C1 segment of cervical spinal cord (tissue), 14 donors: ENCODE measurements around the gene WDR13.
"Not testable (repeated sequence)": the region's sequence is repeated elsewhere in the genome, so short reads cannot be mapped to it uniquely, and the experiment has no call there.

ENCODE experiments used
- DNase-seq, 14 donors: peaks; one replicate each; lab custom pipeline; 2025; lab: John Stamatoyannopoulos, UW

The WDR13 gene

GRCh38 chrX:48592971-48593370 lies 4.3 kb upstream of the WDR13 start:
- no peak for DNase-seq

DNA sequence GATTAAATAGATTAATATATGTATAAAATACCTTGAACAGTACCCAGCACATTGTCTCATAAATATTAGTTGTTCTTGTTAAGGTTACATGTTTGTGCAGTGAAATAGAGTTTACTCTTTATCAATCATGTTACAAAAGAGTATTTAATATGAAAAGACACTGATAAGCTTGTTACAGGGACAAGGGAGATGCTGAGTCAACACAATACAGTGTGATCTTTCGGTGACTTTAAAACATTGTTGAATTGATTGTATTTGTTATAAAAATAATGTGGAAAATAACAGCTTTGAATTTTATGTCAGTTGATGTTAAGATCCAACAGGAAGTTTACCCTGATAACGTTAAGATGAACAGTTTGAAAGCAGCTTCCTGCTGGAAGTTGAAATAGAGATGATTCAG lies 1.4 kb upstream of the WDR13 start:
- DNase-seq: no peak

DNA sequence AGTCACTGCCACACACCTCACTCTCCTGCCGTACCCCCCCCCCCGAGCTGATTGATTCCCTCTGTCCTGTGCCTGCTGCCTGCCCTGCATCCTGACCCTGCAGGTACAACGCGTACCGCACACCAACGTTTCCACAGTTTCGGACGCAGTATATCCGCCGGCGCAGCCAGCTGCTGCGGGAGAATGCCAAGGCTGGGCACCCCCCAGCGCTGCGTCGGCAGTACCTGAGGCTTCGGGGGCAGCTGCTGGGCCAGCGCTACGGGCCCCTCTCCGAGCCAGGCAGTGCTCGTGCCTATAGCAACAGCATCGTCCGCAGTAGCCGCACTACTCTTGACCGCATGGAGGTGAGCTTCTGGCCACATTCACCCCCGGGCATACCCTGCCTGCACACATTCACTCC lies 1.3 kb downstream of the WDR13 start:
- no peak for DNase-seq

- no peak for DNase-seq
These were observed 2.0 kb downstream of the WDR13 start for GRCh38 chrX:48599341-48599740.

- no peak for DNase-seq
These were observed 2.9 kb downstream of the WDR13 start for GRCh38 chrX:48600226-48600625.

GRCh38 chrX:48601741-48602394 lies 4.6 kb downstream of the WDR13 start:
- no peak for DNase-seq

- no peak for DNase-seq
These were observed 7.4 kb downstream of the WDR13 start for GRCh38 chrX:48604701-48605100.

GRCh38 chrX:48606091-48606490 lies 8.8 kb downstream of the WDR13 start:
- DNase-seq: no peak

DNA sequence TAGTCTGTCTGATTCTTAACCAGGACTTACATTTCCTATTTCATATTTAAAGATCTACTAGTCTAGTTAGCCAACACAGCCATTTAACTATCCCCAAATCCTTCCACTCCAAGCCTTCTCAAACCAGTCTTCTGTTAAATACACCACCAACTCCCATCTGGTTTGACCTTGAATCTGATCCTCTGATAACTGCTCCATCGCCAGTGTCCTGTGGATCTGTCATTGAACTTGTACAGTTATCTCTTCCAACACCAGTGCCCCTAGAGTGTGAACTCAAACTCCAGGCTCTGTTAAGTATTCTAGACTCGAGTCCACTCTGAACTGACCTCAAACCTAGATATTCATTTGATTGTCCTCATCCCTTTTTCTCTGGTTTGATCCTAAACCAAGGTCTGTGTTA lies 14.4 kb downstream of the WDR13 start:
- DNase-seq: no peak

DNA sequence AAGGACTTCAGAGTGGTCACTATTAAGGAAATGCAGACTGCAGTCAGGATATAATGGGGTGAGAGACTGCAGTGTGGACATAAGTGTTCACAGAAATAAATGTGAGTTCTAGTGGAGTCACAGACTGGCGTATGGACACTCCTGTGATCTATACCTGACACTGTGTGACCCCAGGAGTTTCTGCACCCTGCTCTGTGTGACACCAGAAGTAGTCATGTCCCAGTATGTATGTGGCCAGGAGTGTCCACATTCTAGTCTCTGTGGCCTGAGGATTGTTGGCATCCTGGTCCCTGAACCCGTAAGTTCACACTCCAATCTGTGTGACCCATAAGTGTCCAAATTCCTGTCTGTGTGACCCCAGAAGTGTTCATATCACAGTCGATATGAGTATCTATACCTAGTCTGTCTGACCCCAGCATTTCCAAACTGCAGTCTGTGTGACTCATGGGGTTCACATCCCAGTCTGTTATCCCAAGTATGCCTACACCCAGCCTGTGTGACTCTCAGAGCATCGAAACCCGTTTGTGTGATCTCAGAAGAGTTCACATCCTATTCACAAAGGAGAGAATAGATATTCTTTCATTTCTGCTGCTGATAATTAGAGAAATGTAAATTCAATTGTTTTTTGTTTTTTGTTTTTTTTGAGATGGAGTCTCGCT lies 16.3 kb downstream of the WDR13 start:
- no peak for DNase-seq

- DNase-seq: no peak
These were observed 19.3 kb downstream of the WDR13 start for GRCh38 chrX:48616576-48616975.

DNA sequence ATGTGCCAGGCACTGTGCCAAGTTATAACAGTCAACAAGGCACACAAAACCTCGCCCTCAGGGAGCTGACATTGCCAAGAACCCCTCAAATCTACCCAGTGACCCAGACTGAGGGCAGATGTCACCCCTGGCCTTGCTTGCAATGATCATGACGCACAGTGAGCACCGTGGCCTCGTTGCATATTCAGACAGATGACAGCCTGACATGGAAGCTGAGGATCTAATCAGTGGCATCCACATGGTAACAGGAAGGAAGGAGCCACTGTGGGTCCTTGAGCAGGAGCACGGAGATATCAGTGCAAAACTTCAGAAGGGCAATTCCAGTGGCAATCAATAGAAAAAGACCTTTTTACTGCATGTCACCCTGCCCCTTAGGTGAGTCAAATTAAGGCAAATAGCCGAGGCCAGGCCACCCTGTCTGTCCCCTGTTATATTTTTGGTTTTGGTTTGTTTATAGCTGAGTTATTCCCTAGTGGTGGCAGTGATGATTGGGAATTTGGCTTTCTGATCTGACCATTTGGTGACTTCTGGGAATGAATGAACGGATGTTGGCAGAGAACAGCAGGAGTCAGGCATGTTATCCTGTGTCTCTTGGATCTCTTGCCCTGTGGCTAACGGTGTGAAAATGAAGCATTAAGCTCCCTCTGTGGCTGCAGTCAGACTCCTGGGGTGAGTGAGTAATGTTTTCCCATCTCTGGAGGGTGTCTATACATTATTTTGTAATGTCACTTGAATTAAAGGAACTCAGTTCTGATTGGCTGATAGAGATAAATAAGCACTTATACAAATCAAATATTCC lies 20.4 kb downstream of the WDR13 start:
- DNase-seq: peak in 1 of 14 donors; percentile 43

DNA sequence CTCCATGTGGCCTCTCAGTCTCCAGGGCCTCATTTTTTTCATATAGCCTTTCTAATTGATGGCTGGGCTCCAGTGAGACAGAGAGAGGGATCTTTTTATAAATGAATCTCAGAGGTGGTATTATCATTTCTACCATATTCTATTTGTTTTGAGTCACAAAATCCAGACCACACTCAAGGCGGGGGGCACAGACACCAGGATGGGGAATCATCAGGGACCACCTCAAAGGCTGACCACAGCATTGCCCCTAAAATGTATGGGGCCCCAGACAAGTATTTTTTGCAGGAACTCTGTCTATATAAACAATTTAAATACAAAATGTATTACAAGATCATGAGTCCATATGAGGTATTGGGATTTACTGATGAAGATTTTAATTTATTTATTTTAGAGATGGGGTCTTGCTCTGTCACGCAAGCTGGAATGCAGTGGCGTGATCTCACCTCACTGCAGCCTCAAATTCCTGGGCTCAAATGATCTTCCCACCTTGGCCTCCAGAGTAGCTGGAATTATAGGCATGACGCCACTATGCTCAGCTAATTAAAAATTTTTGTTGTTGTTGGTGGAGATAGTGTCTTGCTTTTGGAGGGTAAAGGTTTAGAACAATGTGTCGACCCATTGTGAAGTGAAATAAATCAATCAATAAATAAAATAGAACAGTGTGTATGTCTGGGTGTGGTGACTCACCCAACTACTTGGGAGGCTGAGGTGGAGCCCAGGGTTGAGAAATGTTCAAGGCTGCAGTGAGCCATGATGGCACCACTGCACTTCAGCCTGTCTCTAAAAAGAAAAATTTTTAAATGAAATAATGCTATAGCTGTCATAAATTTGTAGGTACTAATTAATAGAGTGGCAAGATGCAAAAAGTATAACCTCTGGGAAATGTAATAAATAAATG lies 29.4 kb downstream of the WDR13 start:
- DNase-seq: no peak

GRCh38 chrX:48631376-48632090 lies 34.2 kb downstream of the WDR13 start:
- DNase-seq: peak in 13 of 14 donors; percentile 3 to 85 (median 34)

DNA sequence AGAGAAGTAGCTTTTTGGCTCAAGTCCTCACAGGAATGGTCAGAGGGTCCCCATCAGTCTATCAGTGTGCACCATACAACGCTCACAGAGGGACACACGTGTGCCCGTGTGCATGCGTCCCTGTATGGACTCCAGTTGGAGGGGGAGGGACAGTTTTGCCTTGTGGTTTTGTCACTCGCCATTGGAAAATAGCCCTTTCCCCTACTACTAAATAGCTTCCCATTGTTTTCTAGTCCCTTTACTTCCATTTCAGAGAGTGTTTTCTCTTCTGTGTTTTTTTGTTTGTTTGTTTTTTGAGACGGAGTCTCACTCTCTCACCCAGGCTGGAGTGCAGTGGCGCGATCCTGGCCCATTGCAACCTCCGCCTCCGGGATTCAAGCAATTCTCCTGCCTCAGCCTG lies 34.9 kb downstream of the WDR13 start:
- no peak for DNase-seq

GRCh38 chrX:48636301-48636700 lies 39.0 kb downstream of the WDR13 start:
- DNase-seq: no peak

DNA sequence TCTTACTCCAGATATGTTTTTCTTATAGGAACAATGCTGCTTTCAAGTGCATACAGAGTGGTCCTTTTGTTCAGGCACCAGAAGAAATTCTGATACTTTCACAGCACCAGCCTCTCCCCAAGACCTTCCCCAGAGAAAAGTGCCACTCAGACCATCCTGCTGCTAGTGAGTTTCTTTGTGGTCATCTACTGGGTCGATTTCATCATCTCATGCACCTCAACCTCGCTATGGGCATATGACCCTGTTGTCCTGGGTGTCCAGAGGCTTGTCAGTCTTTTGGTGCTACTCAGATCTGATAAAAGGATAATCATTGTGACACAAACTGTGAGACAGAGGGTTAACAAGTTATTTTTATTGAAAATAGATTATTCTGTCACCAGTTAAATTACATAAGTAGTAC lies 39.5 kb downstream of the WDR13 start:
- DNase-seq: no peak

DNA sequence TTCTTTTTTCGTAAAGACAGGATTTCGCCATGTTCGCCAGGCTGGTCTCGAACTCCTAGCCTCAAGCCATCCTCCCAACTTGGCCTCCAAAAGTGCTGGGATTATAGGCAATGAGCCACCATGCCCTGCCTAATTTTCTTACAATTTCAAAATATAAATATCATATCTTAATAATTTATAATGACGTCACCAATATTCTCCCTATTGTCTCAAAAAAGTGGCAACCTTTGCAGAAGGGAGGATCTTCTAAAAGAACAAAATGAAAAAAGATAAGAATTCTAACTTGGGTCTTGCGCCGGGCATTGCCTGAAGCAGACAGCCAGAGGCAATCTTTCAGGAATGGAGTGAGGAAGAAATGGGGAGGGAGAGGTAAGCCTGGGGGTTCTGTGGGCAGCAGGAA lies 48.4 kb downstream of the WDR13 start:
- DNase-seq: no peak

- DNase-seq: peak in 10 of 14 donors; percentile 0 to 91 (median 18)
These were observed 51.1 kb downstream of the WDR13 start for GRCh38 chrX:48648336-48648751.

GRCh38 chrX:48649102-48649501 lies 51.8 kb downstream of the WDR13 start:
- DNase-seq: no peak

- DNase-seq: not testable (repeated sequence)
These were observed 54.8 kb downstream of the WDR13 start for GRCh38 chrX:48652055-48652579.
